NCI-H2196 treated with DMSO at 0.1 percent for 48 hours (cell line): ENCODE measurements around the gene MLF2.
A peak's percentile ranks its signal among the peaks of the same experiment; 100 is the strongest.
"Not testable (repeated sequence)": the region's sequence is repeated elsewhere in the genome, so short reads cannot be mapped to it uniquely, and the experiment has no call there.

Experiments used
- DNase-seq: peaks from one replicate; lab custom pipeline; 2025; ENCODE audit not compliant: unreplicated experiment; lab: John Stamatoyannopoulos, UW

The MLF2 gene

GRCh38 chr12:6735448-6736191 is 17.3 kb downstream of the MLF2 start:
- peak; percentile 30 for DNase-seq

- no peak for DNase-seq
These were observed 18.2 kb downstream of the MLF2 start for GRCh38 chr12:6734506-6735387.

- no peak for DNase-seq
These were observed 22.8 kb downstream of the MLF2 start for GRCh38 chr12:6730169-6730568.

- DNase-seq, result no peak
These were observed 23.8 kb downstream of the MLF2 start for GRCh38 chr12:6729186-6729585.

- no peak for DNase-seq
These were observed 27.6 kb downstream of the MLF2 start for GRCh38 chr12:6725350-6725749.

GRCh38 chr12:6724409-6724797 is 28.5 kb downstream of the MLF2 start:
- DNase-seq, result no peak

GRCh38 chr12:6723607-6724408 is 29.1 kb downstream of the MLF2 start, which contains the start of gene COPS7A:
TSS of gene COPS7A (plus strand) at chr12:6724046. CDS start at chr12:6724657, 611 bp downstream.
- peak; percentile 91 for DNase-seq

- DNase-seq, result no peak
These were observed 30.1 kb downstream of the MLF2 start for GRCh38 chr12:6722863-6723262.

- DNase-seq, result no peak
These were observed 36.0 kb downstream of the MLF2 start for GRCh38 chr12:6716874-6717437.

- not testable (repeated sequence) for DNase-seq
These were observed 36.7 kb downstream of the MLF2 start for GRCh38 chr12:6716031-6716873.

GRCh38 chr12:6708960-6709394 is 44.0 kb downstream of the MLF2 start:
- DNase-seq, result no peak

- DNase-seq, result not testable (repeated sequence)
These were observed 44.6 kb downstream of the MLF2 start for GRCh38 chr12:6708351-6708750.

GRCh38 chr12:6703631-6704030 is 49.3 kb downstream of the MLF2 start:
- DNase-seq, result no peak

GRCh38 chr12:6701078-6701768 is 51.7 kb downstream of the MLF2 start:
- DNase-seq, result no peak

GRCh38 chr12:6700646-6701051 is 52.3 kb downstream of the MLF2 start, which contains the start of gene PIANP:
TSS of gene PIANP (minus strand) at chr12:6700815. CDS start at chr12:6698061, 2,754 bp downstream.
- DNase-seq, result no peak

GRCh38 chr12:6699989-6700645 is 52.8 kb downstream of the MLF2 start:
- no peak for DNase-seq

- DNase-seq, result no peak
These were observed 53.5 kb downstream of the MLF2 start for GRCh38 chr12:6699259-6699988.
